HEK293 (cell line): ENCODE measurements around the gene TRIM7.
A peak's percentile ranks its signal among the peaks of the same experiment; 100 is the strongest.

Experiments used
- BCL6B ChIP-seq: fragments of 450-650 bp; formaldehyde crosslinking; IDR thresholded peaks from 2 replicates; pipeline ENCODE4 v1.5.1; 2017; ENCODE audit warnings: missing biosample characterization, missing genetic modification characterization
- ELK4 ChIP-seq: IDR thresholded peaks from 2 replicates; pipeline ENCODE4 v1.6.1; 2011; ENCODE audit warnings: mild to moderate bottlenecking, low read depth, low read length, borderline replicate concordance
- GLIS2 ChIP-seq: fragments of 450-650 bp; formaldehyde crosslinking; IDR thresholded peaks from 2 replicates; pipeline ENCODE4 v1.5.1; 2016; ENCODE audit warnings: missing biosample characterization, missing genetic modification characterization
- IKZF3 ChIP-seq: fragments of 450-650 bp; IDR thresholded peaks from 2 replicates; pipeline ENCODE4 v1.5.0; 2018; ENCODE audit warnings: missing biosample characterization, mild to moderate bottlenecking, missing genetic modification characterization, moderate library complexity
- INSM2 ChIP-seq: fragments of 450-650 bp; formaldehyde crosslinking; IDR thresholded peaks from 2 replicates; pipeline ENCODE4 v1.5.1; 2016; ENCODE audit warnings: missing biosample characterization, missing genetic modification characterization
- OSR2 ChIP-seq: fragments of 450-650 bp; formaldehyde crosslinking; IDR thresholded peaks from 2 replicates; pipeline ENCODE4 v1.5.1; 2016; ENCODE audit warnings: missing biosample characterization, missing genetic modification characterization
- SP2 ChIP-seq: fragments of 450-650 bp; formaldehyde crosslinking; IDR thresholded peaks from 2 replicates; pipeline ENCODE4 v1.5.1; 2016; ENCODE audit warnings: missing biosample characterization, missing genetic modification characterization
- ZBTB17 ChIP-seq: fragments of 450-650 bp; formaldehyde crosslinking; IDR thresholded peaks from 2 replicates; pipeline ENCODE4 v1.5.1; 2016; ENCODE audit warnings: missing biosample characterization, missing genetic modification characterization
- ZBTB44 ChIP-seq: fragments of 450-650 bp; IDR thresholded peaks from 2 replicates; pipeline ENCODE4 v1.5.1; 2018; ENCODE audit warnings: missing biosample characterization, mild to moderate bottlenecking, missing genetic modification characterization
- ZNF146 ChIP-seq: fragments of 450-650 bp; formaldehyde crosslinking; IDR thresholded peaks from 2 replicates; pipeline ENCODE4 v1.5.1; 2016; ENCODE audit warnings: missing biosample characterization, missing genetic modification characterization
- ZNF148 ChIP-seq: fragments of 450-650 bp; formaldehyde crosslinking; IDR thresholded peaks from 2 replicates; pipeline ENCODE4 v1.5.0; 2017; ENCODE audit warnings: missing biosample characterization, missing genetic modification characterization, borderline replicate concordance
- ZNF221 ChIP-seq: fragments of 450-650 bp; formaldehyde crosslinking; IDR thresholded peaks from 2 replicates; pipeline ENCODE4 v1.5.1; 2017; ENCODE audit warnings: missing biosample characterization, missing genetic modification characterization, borderline replicate concordance
- ZNF223 ChIP-seq: fragments of 450-650 bp; formaldehyde crosslinking; IDR thresholded peaks from 2 replicates; pipeline ENCODE4 v1.5.1; 2016; ENCODE audit warnings: missing biosample characterization, missing genetic modification characterization
- ZNF26 ChIP-seq: fragments of 450-650 bp; formaldehyde crosslinking; IDR thresholded peaks from 2 replicates; pipeline ENCODE4 v1.5.1; 2016; ENCODE audit warnings: missing biosample characterization, missing genetic modification characterization
- ZNF280D ChIP-seq: fragments of 450-650 bp; formaldehyde crosslinking; IDR thresholded peaks from 2 replicates; pipeline ENCODE4 v1.5.1; 2016; ENCODE audit warnings: missing biosample characterization, missing genetic modification characterization
- ZNF302 ChIP-seq: fragments of 450-650 bp; formaldehyde crosslinking; IDR thresholded peaks from 2 replicates; pipeline ENCODE4 v1.5.1; 2016; ENCODE audit warnings: missing biosample characterization, missing genetic modification characterization, low read depth
- ZNF433 ChIP-seq: fragments of 450-650 bp; formaldehyde crosslinking; IDR thresholded peaks from 2 replicates; pipeline ENCODE4 v1.5.1; 2016; ENCODE audit warnings: missing biosample characterization, missing genetic modification characterization, low read depth
- ZNF510 ChIP-seq: fragments of 450-650 bp; formaldehyde crosslinking; IDR thresholded peaks from 2 replicates; pipeline ENCODE4 v1.5.1; 2018; ENCODE audit warnings: mild to moderate bottlenecking, missing genetic modification characterization, missing biosample characterization; ENCODE audit not compliant: insufficient replicate concordance
- ZNF530 ChIP-seq: fragments of 450-650 bp; formaldehyde crosslinking; IDR thresholded peaks from 2 replicates; pipeline ENCODE4 v1.5.1; 2016; ENCODE audit warnings: low read depth, missing biosample characterization, missing genetic modification characterization
- ZNF571 ChIP-seq: fragments of 450-650 bp; formaldehyde crosslinking; IDR thresholded peaks from 2 replicates; pipeline ENCODE4 v1.5.0; 2017; ENCODE audit warnings: missing biosample characterization, missing genetic modification characterization
- ZNF645 ChIP-seq: fragments of 450-650 bp; formaldehyde crosslinking; IDR thresholded peaks from 2 replicates; pipeline ENCODE4; 2016; ENCODE audit warnings: missing biosample characterization, missing genetic modification characterization
- ZNF660 ChIP-seq: fragments of 450-650 bp; IDR thresholded peaks from 2 replicates; pipeline ENCODE4 v1.5.1; 2018; ENCODE audit warnings: missing biosample characterization, mild to moderate bottlenecking, missing genetic modification characterization
- ZNF777 ChIP-seq: fragments of 450-650 bp; formaldehyde crosslinking; IDR thresholded peaks from 2 replicates; pipeline ENCODE4 v1.5.1; 2017; ENCODE audit warnings: missing biosample characterization, missing genetic modification characterization, borderline replicate concordance

Gene TRIM7

GRCh38 chr5:181217111-181217802 is 12.3 kb upstream of the TRIM7 start (continued):
- TF ChIP-seq ZNF571 (tag by site-specific recombination): no peak
- no peak for TF ChIP-seq ZNF223 (tag by site-specific recombination)
- no peak for TF ChIP-seq ZNF645 (tag by site-specific recombination)
- peak; percentile 56; the same call in 1 of the 2 replicates for TF ChIP-seq IKZF3
- TF ChIP-seq ELK4: no peak
- TF ChIP-seq SP2 (tag by site-specific recombination): peak; percentile 55; the same call in 1 of the 2 replicates
- no peak for TF ChIP-seq BCL6B
- TF ChIP-seq GLIS2: peak; percentile 65
- TF ChIP-seq ZNF660 (tag by site-specific recombination): peak; percentile 32
- TF ChIP-seq ZNF26: no peak
- peak; percentile 84 for TF ChIP-seq OSR2 (tag by site-specific recombination)
- TF ChIP-seq ZNF530 (tag by site-specific recombination): no peak
- 0 out of 2 replicates have a peak, but pooled peaks have one; percentile 17 for TF ChIP-seq ZNF777 (tag by site-specific recombination)
- TF ChIP-seq ZNF302: no peak
- TF ChIP-seq ZBTB17 (tag by site-specific recombination): no peak; the same call in 1 of the 2 replicates
- TF ChIP-seq ZBTB44 (tag by site-specific recombination): peak; percentile 86
- no peak for TF ChIP-seq ZNF280D (tag by site-specific recombination)
- TF ChIP-seq ZNF433 (tag by site-specific recombination): no peak
- no peak for TF ChIP-seq ZNF148
- TF ChIP-seq ZNF221 (tag by site-specific recombination): no peak
- TF ChIP-seq ZNF146 (tag by site-specific recombination): no peak
- no peak for TF ChIP-seq INSM2
- TF ChIP-seq ZNF510 (tag by site-specific recombination): no peak
